Ishikawa (cell line): ENCODE results near the gene ANKFN1.

Experiments used
- CEBPB ChIP-seq: IDR thresholded peaks from 2 replicates; pipeline ENCODE4 v1.6.1; 2012
- MAX ChIP-seq: IDR thresholded peaks from 2 replicates; pipeline ENCODE4 v1.6.1; 2012
- RAD21 ChIP-seq: IDR thresholded peaks from 2 replicates; pipeline ENCODE4 v1.6.1; 2012; ENCODE audit warnings: low read depth

- no peak for TF ChIP-seq CEBPB
- peak; percentile 50 for TF ChIP-seq RAD21
- TF ChIP-seq MAX = no peak
Measured at GRCh38 chr17:56125830-56126819, 27.1 kb upstream of the ANKFN1 start.
